Parathyroid adenoma (tissue), 2 donors: ENCODE data around the gene CNTNAP3B.
"Not testable (repeated sequence)": the region's sequence is repeated elsewhere in the genome, so short reads cannot be mapped to it uniquely, and the experiment has no call there.

Source experiments
- H2AFZ ChIP-seq: fragments of 300-600 bp; sonication (generic); one replicate; pipeline ENCODE4 v1.7.0; 2017; ENCODE audit warnings: antibody characterized with exemption, mild to moderate bottlenecking
- H3K27ac ChIP-seq: fragments of 300-600 bp; sonication (generic); one replicate; pipeline ENCODE4 v1.7.0; 2017
- H3K27me3 ChIP-seq: fragments of 300-600 bp; sonication (generic); one replicate; pipeline ENCODE4 v1.7.0; 2017; ENCODE audit warnings: low read length; ENCODE audit not compliant: control insufficient read depth, insufficient read depth
- H3K36me3 ChIP-seq: fragments of 300-600 bp; sonication (generic); one replicate; pipeline ENCODE4 v1.7.0; 2017; ENCODE audit warnings: low read length; ENCODE audit not compliant: control insufficient read depth, insufficient read depth
- H3K4me1 ChIP-seq: fragments of 300-600 bp; sonication (generic); one replicate; pipeline ENCODE4 v1.7.0; 2017; ENCODE audit warnings: control low read depth
- H3K4me2 ChIP-seq: fragments of 300-600 bp; sonication (generic); one replicate; pipeline ENCODE4 v1.7.0; 2017; ENCODE audit warnings: low read length
- H3K4me3 ChIP-seq: fragments of 300-600 bp; sonication (generic); one replicate; pipeline ENCODE4 v1.7.0; 2017; ENCODE audit warnings: low read depth, low read length
- H3K79me2 ChIP-seq: fragments of 300-600 bp; sonication (generic); one replicate; pipeline ENCODE4 v1.7.0; 2017; ENCODE audit warnings: control low read depth
- H3K9ac ChIP-seq: fragments of 300-600 bp; sonication (generic); one replicate; pipeline ENCODE4 v1.7.0; 2017; ENCODE audit warnings: mild to moderate bottlenecking
- H3K9me3 ChIP-seq: fragments of 300-600 bp; sonication (generic); one replicate; pipeline ENCODE4 v1.7.0; 2017; ENCODE audit warnings: low read length; ENCODE audit not compliant: control insufficient read depth
- TF ChIP-seq, protein P1 (sequence below): fragments of 300-600 bp; sonication (generic); IDR thresholded peaks from one replicate; pipeline ENCODE4 v1.7.0; 2017; ENCODE audit warnings: antibody characterized with exemption, mild to moderate bottlenecking
- donor health status: primary hyperparathyroidism.

CNTNAP3B gene

DNA sequence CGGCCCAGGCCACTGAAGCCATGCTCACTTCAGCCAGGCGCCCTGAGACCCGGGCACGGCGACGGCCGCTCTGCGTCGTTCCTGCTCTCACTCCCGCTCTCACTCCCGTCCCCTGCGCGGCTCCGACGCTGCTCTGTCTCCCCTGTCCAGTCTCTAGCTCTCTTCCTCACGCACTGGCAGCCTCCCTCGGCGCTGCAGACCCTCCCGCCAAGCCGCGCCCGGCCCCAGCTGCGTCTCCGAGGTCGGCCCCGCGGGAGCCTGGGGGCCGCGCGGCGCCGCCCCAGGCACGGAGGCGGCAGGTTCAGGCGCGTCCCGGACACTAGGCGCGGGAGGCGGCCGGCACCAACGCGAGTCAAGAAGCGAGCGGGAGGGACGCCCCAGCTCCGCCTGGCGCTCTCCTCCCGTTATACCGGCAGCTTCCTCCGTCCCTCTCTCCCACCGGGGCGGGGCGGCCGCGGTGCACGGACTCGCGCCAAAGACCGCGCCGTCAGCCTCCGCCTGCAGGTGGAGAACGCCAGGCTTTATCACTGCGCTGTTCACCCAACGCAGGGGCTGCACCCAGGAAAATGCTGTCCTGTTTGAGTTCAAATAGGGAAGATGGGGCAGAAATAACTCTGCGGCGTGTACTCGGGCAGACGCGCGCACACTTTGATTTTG, at the start of gene CNTNAP3B:
CNTNAP3B (minus strand) TSS at position 354 of the 657 bp plus-strand sequence; CDS start at position 22, 332 bp downstream.
- not testable (repeated sequence) for H2AFZ ChIP-seq, H3K9me3 ChIP-seq, H3K4me3 ChIP-seq, H3K79me2 ChIP-seq, H3K4me1 ChIP-seq, H3K4me2 ChIP-seq, H3K27ac ChIP-seq, H3K36me3 ChIP-seq, H3K9ac ChIP-seq, H3K27me3 ChIP-seq

DNA sequence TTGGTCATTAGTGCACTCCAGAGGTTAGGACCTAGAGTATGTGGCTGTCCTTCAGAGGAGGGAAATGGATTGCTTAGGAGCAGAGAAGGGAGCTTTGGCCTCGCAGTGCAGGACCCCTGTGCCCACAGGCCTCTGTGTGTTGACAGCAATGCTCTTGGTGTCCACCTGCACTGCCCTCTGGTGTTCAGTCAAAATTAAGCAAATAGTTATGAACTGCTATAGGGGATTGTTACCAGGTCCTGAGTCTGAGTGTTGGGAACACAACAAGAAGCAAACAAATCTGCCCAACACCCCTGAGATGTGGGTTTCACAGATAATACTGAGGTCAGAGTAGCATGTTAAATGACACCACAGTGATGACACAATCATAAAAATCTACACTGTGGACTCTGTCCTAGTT, 31.1 kb upstream of the CNTNAP3B start:
- not testable (repeated sequence) for H3K4me2 ChIP-seq, H3K36me3 ChIP-seq, H3K79me2 ChIP-seq, H3K9me3 ChIP-seq, H3K27ac ChIP-seq, H3K9ac ChIP-seq, H3K4me3 ChIP-seq, H3K4me1 ChIP-seq, H3K27me3 ChIP-seq, H2AFZ ChIP-seq
- TF ChIP-seq, protein P1, sequence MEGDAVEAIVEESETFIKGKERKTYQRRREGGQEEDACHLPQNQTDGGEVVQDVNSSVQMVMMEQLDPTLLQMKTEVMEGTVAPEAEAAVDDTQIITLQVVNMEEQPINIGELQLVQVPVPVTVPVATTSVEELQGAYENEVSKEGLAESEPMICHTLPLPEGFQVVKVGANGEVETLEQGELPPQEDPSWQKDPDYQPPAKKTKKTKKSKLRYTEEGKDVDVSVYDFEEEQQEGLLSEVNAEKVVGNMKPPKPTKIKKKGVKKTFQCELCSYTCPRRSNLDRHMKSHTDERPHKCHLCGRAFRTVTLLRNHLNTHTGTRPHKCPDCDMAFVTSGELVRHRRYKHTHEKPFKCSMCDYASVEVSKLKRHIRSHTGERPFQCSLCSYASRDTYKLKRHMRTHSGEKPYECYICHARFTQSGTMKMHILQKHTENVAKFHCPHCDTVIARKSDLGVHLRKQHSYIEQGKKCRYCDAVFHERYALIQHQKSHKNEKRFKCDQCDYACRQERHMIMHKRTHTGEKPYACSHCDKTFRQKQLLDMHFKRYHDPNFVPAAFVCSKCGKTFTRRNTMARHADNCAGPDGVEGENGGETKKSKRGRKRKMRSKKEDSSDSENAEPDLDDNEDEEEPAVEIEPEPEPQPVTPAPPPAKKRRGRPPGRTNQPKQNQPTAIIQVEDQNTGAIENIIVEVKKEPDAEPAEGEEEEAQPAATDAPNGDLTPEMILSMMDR, result peak; percentile 16

DNA sequence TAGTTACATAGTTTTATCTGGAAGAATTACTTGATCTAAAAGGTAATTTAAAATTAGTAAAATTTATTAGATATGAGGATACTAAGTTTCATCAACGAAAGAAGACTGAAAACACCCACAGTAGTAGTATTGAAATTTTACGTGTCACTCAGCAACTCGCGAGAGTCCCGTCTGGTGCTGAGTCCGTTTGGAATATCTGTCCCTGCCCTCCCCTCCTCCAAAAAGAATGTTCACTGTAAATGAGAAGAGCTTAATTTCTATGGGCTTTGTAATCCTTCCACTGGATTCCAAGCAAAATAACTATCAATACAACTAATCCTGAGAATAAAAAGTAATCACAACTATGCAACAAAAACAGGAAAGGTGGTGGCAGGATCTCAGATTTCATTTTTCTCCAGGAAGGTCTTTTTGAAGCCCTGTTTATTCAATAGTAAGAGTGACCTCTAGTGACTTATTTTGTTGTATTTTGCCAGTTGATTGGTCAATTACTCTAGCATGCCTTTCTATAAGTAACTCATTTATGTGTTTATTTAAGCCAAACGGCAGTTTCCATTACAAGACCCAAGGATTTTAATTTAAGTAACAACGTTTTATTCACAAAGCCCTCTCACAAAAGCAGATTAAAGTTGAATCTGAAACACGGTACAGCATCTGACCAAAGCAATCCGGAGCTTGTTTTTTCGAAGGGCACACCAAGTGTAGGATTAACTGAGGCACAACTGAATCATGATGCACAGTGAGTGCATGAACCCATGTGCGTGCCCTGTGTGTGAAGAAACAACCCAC, 2.0 kb downstream of the CNTNAP3B start:
- H3K4me2 ChIP-seq, H3K4me3 ChIP-seq, H3K36me3 ChIP-seq, H3K27me3 ChIP-seq, H3K27ac ChIP-seq, H3K9ac ChIP-seq, H3K79me2 ChIP-seq, H3K4me1 ChIP-seq, H3K9me3 ChIP-seq: not testable (repeated sequence)
- H2AFZ ChIP-seq, result peak overlapping the region; percentile 56

DNA sequence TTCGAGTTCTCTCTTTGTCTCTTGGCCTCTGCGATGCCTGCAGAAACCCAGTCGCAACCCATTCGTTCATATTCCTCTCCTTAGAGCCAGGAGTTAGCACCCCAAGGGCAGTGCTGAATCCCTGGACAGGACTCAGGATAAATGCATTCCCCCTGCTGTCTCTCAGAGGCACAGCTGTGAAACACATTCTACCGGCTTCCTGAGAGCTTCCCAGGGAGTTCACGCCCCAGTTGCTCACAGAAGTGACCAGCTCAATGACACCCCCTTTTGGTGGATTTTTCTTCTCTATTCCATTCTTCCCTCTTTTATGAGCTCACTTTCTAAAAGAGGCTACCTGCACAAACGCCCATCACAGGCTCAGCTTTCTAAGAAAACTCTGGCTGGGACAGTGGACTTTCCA, 8.2 kb downstream of the CNTNAP3B start:
- H3K9me3 ChIP-seq, H3K79me2 ChIP-seq, H3K4me3 ChIP-seq, H3K4me2 ChIP-seq, H3K27me3 ChIP-seq, H3K27ac ChIP-seq, H2AFZ ChIP-seq, H3K36me3 ChIP-seq, H3K4me1 ChIP-seq, H3K9ac ChIP-seq: not testable (repeated sequence)

DNA sequence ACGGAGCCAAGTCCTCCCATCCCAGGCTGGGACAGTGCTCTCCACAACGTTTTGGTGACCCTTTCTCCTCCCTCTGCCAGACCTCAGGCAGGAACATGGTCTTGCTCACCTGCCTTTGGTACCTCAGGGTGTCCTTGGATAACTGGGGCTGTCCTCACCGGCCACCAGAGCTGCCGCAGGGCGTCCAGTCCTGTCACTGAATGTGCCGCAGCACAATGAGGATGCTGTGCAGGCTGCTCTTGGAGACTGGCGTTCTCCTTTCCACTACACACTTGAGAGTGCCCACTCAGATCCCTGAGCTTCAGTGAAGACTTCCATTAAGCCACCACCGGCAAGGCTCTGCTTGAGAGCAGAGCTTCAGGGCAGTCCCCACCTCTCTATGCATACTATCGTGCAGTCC, 33.3 kb downstream of the CNTNAP3B start:
- H3K4me1 ChIP-seq, H3K4me3 ChIP-seq, H3K79me2 ChIP-seq, H3K4me2 ChIP-seq, H3K27ac ChIP-seq, H3K9ac ChIP-seq, H3K36me3 ChIP-seq, H3K27me3 ChIP-seq, H2AFZ ChIP-seq, H3K9me3 ChIP-seq: not testable (repeated sequence)

DNA sequence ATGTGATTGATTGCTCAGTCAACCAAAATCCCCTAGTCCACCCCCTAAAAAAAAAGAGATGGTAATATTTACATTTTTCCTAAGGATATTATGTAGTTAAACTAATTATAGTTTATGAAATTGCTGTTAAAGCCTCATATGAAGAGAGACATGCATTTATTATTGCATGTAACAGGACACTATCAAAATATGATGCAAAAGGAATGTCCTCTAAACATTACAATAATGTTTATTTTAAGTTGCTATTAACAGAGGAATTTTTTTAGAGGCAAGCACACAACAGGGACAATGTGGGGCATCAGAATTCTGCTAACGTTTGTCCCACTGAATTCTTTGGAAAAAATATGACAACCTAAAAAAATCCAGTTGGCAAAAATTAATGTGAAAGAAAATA, 44.7 kb downstream of the CNTNAP3B start:
- H2AFZ ChIP-seq, H3K4me2 ChIP-seq, H3K9me3 ChIP-seq, H3K9ac ChIP-seq, H3K27me3 ChIP-seq, H3K27ac ChIP-seq, H3K79me2 ChIP-seq, H3K36me3 ChIP-seq, H3K4me3 ChIP-seq, H3K4me1 ChIP-seq: not testable (repeated sequence)

DNA sequence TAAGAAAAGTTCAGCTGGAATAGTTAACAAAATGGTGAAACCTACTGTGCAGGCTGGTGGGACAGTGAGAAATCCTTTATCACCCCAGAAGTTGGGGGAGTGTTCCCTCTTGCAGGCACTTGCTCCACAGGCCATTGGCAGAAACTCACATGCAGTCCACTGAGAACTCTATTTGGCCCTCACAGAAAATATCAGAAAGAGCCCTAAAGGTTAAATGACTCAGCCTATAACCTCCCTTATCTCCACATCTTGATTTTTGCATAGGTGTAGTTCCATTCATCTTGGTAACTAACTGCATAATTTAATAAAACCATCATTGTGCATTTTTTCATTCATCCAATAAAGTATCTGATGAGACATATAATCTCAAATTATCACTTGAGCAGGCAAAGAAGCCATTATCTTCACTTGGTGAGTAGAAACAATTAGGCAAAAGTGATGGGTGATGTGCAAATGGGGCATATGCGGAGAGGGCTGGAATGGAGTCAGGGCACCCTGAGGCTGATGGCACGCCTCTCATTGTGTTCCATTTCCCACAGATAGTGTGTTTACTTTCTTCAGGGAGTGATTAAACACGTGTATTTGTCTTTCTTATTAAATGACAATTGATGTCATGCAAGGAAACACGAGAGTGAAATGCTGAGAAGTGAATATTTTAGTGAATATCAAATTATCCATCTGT, 45.2 kb downstream of the CNTNAP3B start:
- H3K4me2 ChIP-seq, H3K27me3 ChIP-seq, H3K4me1 ChIP-seq, H3K9me3 ChIP-seq, H3K9ac ChIP-seq, H3K36me3 ChIP-seq, H2AFZ ChIP-seq, H3K27ac ChIP-seq, H3K79me2 ChIP-seq, H3K4me3 ChIP-seq: not testable (repeated sequence)

DNA sequence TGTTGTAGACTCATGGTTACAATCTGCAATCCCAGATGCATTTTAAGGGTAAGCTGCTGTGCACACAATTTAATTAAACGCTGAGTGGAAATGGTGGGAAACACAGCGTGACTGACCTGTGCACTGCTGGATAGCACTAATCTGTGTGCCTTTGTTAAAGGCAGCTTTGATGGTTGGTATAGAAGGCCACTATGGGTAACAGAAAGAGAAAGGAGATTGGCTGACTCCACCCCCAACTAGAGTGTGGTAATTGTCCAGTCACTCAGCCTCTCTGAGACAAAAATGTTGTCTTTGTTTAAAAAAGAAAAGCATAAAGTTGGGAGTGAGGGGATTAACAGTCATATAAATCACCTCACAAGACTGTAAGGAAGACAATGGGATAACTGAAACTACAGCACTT, 48.9 kb downstream of the CNTNAP3B start:
- H3K36me3 ChIP-seq, H3K9me3 ChIP-seq, H3K79me2 ChIP-seq, H3K4me2 ChIP-seq, H3K4me3 ChIP-seq, H3K4me1 ChIP-seq, H3K9ac ChIP-seq, H3K27ac ChIP-seq, H2AFZ ChIP-seq, H3K27me3 ChIP-seq: not testable (repeated sequence)

DNA sequence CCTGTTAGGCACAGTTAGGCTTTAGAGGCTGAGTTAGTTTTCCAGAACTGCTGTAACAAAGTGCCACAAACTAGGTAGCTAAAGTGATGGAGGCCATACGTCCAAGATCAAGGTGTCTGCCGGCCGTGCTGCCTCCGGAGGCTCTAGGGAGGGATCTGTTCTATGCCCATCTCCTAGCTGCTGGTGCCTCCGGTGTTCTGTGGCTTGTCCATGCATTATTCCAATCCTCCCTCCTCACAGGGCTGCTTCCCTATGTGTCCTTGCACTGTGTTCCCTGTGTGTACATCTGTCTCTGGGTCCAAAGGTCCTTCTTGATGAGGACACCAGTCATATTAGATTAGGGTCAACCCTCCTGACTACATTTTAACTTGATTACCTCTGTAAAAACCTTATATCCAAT, 54.4 kb downstream of the CNTNAP3B start:
- H3K79me2 ChIP-seq, H3K9ac ChIP-seq, H2AFZ ChIP-seq, H3K36me3 ChIP-seq, H3K27ac ChIP-seq, H3K4me2 ChIP-seq, H3K27me3 ChIP-seq, H3K4me3 ChIP-seq, H3K4me1 ChIP-seq, H3K9me3 ChIP-seq: not testable (repeated sequence)

DNA sequence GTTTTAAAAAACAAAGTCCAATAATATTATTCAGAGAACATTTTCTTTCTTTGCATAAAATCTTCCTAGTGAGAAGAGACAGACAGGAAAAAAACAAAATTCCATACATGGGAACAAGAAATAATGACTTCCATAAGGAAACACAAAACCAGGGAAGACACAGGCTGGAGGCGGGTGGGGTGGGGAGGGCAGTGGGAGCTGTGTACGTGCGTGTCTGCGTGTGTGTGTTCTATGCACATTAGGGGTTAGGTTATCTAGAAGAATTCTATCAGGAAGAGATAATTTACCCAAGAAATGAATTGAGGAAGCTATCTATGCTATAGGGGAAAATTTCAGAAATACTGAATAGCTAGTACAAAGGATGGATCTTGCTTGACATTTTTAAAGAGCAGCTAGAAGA, 58.2 kb downstream of the CNTNAP3B start:
- H3K36me3 ChIP-seq, H3K4me3 ChIP-seq, H3K9ac ChIP-seq, H3K4me2 ChIP-seq, H3K9me3 ChIP-seq, H3K27me3 ChIP-seq, H3K79me2 ChIP-seq, H3K27ac ChIP-seq, H2AFZ ChIP-seq, H3K4me1 ChIP-seq: not testable (repeated sequence)
